ENCODE measurements around the gene ATP9A.

GRCh38 chr20:51586005-51586440 is 182.2 kb downstream of the ATP9A start:
- TF ChIP-seq, protein P1, sequence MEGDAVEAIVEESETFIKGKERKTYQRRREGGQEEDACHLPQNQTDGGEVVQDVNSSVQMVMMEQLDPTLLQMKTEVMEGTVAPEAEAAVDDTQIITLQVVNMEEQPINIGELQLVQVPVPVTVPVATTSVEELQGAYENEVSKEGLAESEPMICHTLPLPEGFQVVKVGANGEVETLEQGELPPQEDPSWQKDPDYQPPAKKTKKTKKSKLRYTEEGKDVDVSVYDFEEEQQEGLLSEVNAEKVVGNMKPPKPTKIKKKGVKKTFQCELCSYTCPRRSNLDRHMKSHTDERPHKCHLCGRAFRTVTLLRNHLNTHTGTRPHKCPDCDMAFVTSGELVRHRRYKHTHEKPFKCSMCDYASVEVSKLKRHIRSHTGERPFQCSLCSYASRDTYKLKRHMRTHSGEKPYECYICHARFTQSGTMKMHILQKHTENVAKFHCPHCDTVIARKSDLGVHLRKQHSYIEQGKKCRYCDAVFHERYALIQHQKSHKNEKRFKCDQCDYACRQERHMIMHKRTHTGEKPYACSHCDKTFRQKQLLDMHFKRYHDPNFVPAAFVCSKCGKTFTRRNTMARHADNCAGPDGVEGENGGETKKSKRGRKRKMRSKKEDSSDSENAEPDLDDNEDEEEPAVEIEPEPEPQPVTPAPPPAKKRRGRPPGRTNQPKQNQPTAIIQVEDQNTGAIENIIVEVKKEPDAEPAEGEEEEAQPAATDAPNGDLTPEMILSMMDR (IDR thresholded peaks at IDR 0.05; ENCODE audit: low read depth, low read length) = no peak
- TF ChIP-seq POLR2A (IDR thresholded peaks at IDR 0.05; ENCODE audit: extremely low read depth, insufficient read length) (no peak), MYC (IDR thresholded peaks at IDR 0.05; ENCODE audit: low read depth, low read length) (no peak)
- TF ChIP-seq, protein P2, sequence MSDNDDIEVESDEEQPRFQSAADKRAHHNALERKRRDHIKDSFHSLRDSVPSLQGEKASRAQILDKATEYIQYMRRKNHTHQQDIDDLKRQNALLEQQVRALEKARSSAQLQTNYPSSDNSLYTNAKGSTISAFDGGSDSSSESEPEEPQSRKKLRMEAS (IDR thresholded peaks at IDR 0.05; ENCODE audit: low read depth, low read length) = no peak
